Measurements from ENCODE around the gene FOXS1.

Gene FOXS1

GRCh38 chr20:31820228-31820627 is 25.2 kb downstream of the FOXS1 start:
- ChIA-PET POLR2A (no interaction called here), CTCF (no interaction called here)
- no peak for DNase-seq (ENCODE audit: extremely low spot score)
- TF ChIP-seq FOXK2 (IDR thresholded peaks at IDR 0.05), result no peak
- no peak for TF ChIP-seq FOXA1 (IDR thresholded peaks at IDR 0.05)
- TF ChIP-seq, protein P1, sequence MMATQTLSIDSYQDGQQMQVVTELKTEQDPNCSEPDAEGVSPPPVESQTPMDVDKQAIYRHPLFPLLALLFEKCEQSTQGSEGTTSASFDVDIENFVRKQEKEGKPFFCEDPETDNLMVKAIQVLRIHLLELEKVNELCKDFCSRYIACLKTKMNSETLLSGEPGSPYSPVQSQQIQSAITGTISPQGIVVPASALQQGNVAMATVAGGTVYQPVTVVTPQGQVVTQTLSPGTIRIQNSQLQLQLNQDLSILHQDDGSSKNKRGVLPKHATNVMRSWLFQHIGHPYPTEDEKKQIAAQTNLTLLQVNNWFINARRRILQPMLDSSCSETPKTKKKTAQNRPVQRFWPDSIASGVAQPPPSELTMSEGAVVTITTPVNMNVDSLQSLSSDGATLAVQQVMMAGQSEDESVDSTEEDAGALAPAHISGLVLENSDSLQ (IDR thresholded peaks at IDR 0.05), result no peak
- no peak for TF ChIP-seq TARDBP (IDR thresholded peaks at IDR 0.05)
- TF ChIP-seq NFRKB (IDR thresholded peaks at IDR 0.05), result no peak
- TF ChIP-seq LEF1 (IDR thresholded peaks at IDR 0.05; ENCODE audit: borderline replicate concordance), result no peak
- no peak for TF ChIP-seq SUZ12 (IDR thresholded peaks at IDR 0.05)
- TF ChIP-seq ARNT (IDR thresholded peaks at IDR 0.05), result no peak
- no peak for TF ChIP-seq FOXM1 (IDR thresholded peaks at IDR 0.05; ENCODE audit: borderline replicate concordance)
- no peak for TF ChIP-seq BHLHE40 (IDR thresholded peaks at IDR 0.05; ENCODE audit: borderline replicate concordance)
- TF ChIP-seq ZNF384 (IDR thresholded peaks at IDR 0.05), result no peak

GRCh38 chr20:31819083-31819784 is 26.2 kb downstream of the FOXS1 start, which contains the start of gene MYLK2:
TSS of gene MYLK2 (plus strand) at chr20:31819356. CDS start at chr20:31819581, 225 bp downstream.
- TF ChIP-seq TARDBP (IDR thresholded peaks at IDR 0.05), result no peak
- TF ChIP-seq SP1 (IDR thresholded peaks at IDR 0.05), result no peak
- TF ChIP-seq NFRKB (IDR thresholded peaks at IDR 0.05), result no peak
- TF ChIP-seq FOXA1 (IDR thresholded peaks at IDR 0.05), result no peak
- no peak for TF ChIP-seq LEF1 (IDR thresholded peaks at IDR 0.05; ENCODE audit: borderline replicate concordance)
- no peak for TF ChIP-seq ARNT (IDR thresholded peaks at IDR 0.05)
- no peak for TF ChIP-seq FOXM1 (IDR thresholded peaks at IDR 0.05; ENCODE audit: borderline replicate concordance)
- TF ChIP-seq BHLHE40 (IDR thresholded peaks at IDR 0.05; ENCODE audit: borderline replicate concordance), result no peak
- TF ChIP-seq, protein P1 (IDR thresholded peaks at IDR 0.05), result no peak
- no peak for TF ChIP-seq FOXK2 (IDR thresholded peaks at IDR 0.05)
- no peak for TF ChIP-seq SUZ12 (IDR thresholded peaks at IDR 0.05)
- no peak for TF ChIP-seq HDGF (IDR thresholded peaks at IDR 0.05; ENCODE audit: borderline replicate concordance)
- TF ChIP-seq L3MBTL2 (conservative IDR thresholded peaks at IDR 0.05), result no peak
- no peak for TF ChIP-seq ELF4 (IDR thresholded peaks at IDR 0.05)
- no peak for TF ChIP-seq ZNF384 (IDR thresholded peaks at IDR 0.05)
- TF ChIP-seq CTBP1 (IDR thresholded peaks at IDR 0.05; ENCODE audit: borderline replicate concordance), result no peak
- ChIA-PET POLR2A (no interaction called here), CTCF (interaction anchor here (1.5 kb wide), 1 partner anchor 212 kb away, joined by 3 read pairs; no protein-coding TSS in a partner anchor)
- no peak for DNase-seq (ENCODE audit: extremely low spot score)

- no peak for DNase-seq (ENCODE audit: extremely low spot score)
- CTCF ChIA-PET, result interaction anchor here (1.5 kb wide), 1 partner anchor 213 kb away, joined by 3 read pairs; no protein-coding TSS in a partner anchor
- TF ChIP-seq FOXK2 (IDR thresholded peaks at IDR 0.05), result no peak
- TF ChIP-seq, protein P1 (IDR thresholded peaks at IDR 0.05), result no peak
- no peak for TF ChIP-seq LEF1 (IDR thresholded peaks at IDR 0.05; ENCODE audit: borderline replicate concordance)
- no peak for TF ChIP-seq NFRKB (IDR thresholded peaks at IDR 0.05)
- TF ChIP-seq BHLHE40 (IDR thresholded peaks at IDR 0.05; ENCODE audit: borderline replicate concordance), result no peak
- no peak for TF ChIP-seq FOXM1 (IDR thresholded peaks at IDR 0.05; ENCODE audit: borderline replicate concordance)
- no peak for TF ChIP-seq HDGF (IDR thresholded peaks at IDR 0.05; ENCODE audit: borderline replicate concordance)
- TF ChIP-seq L3MBTL2 (conservative IDR thresholded peaks at IDR 0.05), result no peak
- TF ChIP-seq ZNF384 (IDR thresholded peaks at IDR 0.05), result no peak
- TF ChIP-seq SP1 (IDR thresholded peaks at IDR 0.05), result no peak
- no peak for TF ChIP-seq CTBP1 (IDR thresholded peaks at IDR 0.05; ENCODE audit: borderline replicate concordance)
- TF ChIP-seq ELF4 (IDR thresholded peaks at IDR 0.05), result no peak
- TF ChIP-seq FOXA1 (IDR thresholded peaks at IDR 0.05), result no peak
- no peak for TF ChIP-seq TARDBP (IDR thresholded peaks at IDR 0.05)
- TF ChIP-seq SUZ12 (IDR thresholded peaks at IDR 0.05), result no peak
- TF ChIP-seq ARNT (IDR thresholded peaks at IDR 0.05), result no peak
- POLR2A ChIA-PET, result no interaction called here
Measured at GRCh38 chr20:31818376-31818908, 27.0 kb downstream of the FOXS1 start.

DNA sequence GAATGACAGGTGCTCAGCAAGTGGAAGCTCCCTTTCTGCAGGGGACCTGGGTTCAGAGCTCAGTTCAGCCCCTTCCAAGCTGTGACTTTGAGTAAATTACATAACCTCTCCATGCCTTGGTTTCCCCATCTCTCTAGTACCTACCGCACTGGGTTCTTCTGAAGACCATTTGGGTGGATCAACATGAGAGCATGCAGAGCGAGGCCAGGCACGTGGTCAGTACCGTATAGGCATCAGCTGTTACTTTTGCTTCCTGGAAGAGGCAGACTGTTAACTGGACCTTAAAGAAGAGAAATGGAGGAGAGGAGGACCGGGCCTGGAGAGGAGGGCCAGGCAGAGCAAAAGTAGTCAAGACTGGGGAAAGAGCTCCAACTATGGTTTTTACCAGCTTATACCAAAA is 27.9 kb downstream of the FOXS1 start:
- CTCF ChIA-PET, result interaction anchor here (1.5 to 1.7 kb wide), 2 partner anchors 29 to 214 kb away, joined by 3 to 4 read pairs; no protein-coding TSS in a partner anchor
- TF ChIP-seq ZNF384 (IDR thresholded peaks at IDR 0.05), result no peak
- no peak for DNase-seq (ENCODE audit: extremely low spot score)
- POLR2A ChIA-PET, result no interaction called here

DNA sequence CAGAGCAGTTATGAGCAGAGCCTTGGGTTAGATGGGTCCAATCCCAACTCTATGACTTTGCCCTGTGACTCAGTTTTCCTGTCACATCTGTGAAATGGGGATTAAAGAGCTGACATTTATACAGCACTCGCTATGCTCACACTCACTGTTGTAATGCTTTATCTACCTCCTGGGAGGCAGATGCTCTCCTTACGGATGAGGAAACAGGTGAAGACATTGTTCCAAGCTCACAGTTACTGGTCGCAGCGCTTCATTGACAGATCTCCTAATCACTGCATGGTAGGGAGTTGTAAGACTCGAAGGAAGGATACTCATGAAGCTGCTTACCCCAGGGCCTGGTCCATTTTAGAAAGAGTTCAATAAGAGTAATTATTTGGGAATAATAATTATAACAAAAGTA is 29.2 kb downstream of the FOXS1 start:
- POLR2A ChIA-PET, result no interaction called here
- TF ChIP-seq L3MBTL2 (conservative IDR thresholded peaks at IDR 0.05), result no peak
- TF ChIP-seq, protein P1 (IDR thresholded peaks at IDR 0.05), result no peak
- no peak for TF ChIP-seq NFRKB (IDR thresholded peaks at IDR 0.05)
- no peak for TF ChIP-seq ARNT (IDR thresholded peaks at IDR 0.05)
- TF ChIP-seq LEF1 (IDR thresholded peaks at IDR 0.05; ENCODE audit: borderline replicate concordance), result no peak
- no peak for TF ChIP-seq CTBP1 (IDR thresholded peaks at IDR 0.05; ENCODE audit: borderline replicate concordance)
- TF ChIP-seq FOXA1 (IDR thresholded peaks at IDR 0.05), result no peak
- TF ChIP-seq SUZ12 (IDR thresholded peaks at IDR 0.05), result no peak
- CTCF ChIA-PET, result interaction anchor here (1.7 kb wide), 1 partner anchor 31 kb away, joined by 4 read pairs; no protein-coding TSS in a partner anchor
- no peak for DNase-seq (ENCODE audit: extremely low spot score)

Measured in HEK293T (cell line).